ENCODE results near the gene ZDHHC14.

The ZDHHC14 gene

GRCh38 chr6:157527471-157527907 lies 146.5 kb downstream of the ZDHHC14 start:
- no peak for TF ChIP-seq CTCF (conservative IDR thresholded peaks at IDR 0.05; ENCODE audit: low read depth)
- DNase-seq (ENCODE audit: low spot score), result no peak
- CTCF ChIA-PET, result interaction anchor here (0.6 kb wide), 1 partner anchor 58 kb away, joined by 3 read pairs; no protein-coding TSS in a partner anchor
- H3K27ac ChIP-seq, result no peak overlapping the region
- POLR2A ChIA-PET (ENCODE audit: low non-redundant PET), result no interaction called here

- no peak for TF ChIP-seq CTCF (conservative IDR thresholded peaks at IDR 0.05; ENCODE audit: low read depth)
- no peak overlapping the region for H3K27ac ChIP-seq
- POLR2A ChIA-PET (ENCODE audit: low non-redundant PET), result no interaction called here
- CTCF ChIA-PET, result no interaction called here
- DNase-seq (ENCODE audit: low spot score), result peak; percentile 74
Measured at GRCh38 chr6:157528931-157529653, 148.1 kb downstream of the ZDHHC14 start.

GRCh38 chr6:157529654-157530039 lies 148.7 kb downstream of the ZDHHC14 start:
- POLR2A ChIA-PET (ENCODE audit: low non-redundant PET), result no interaction called here
- TF ChIP-seq CTCF (conservative IDR thresholded peaks at IDR 0.05; ENCODE audit: low read depth), result no peak
- CTCF ChIA-PET, result no interaction called here

GRCh38 chr6:157530126-157530525 lies 149.1 kb downstream of the ZDHHC14 start:
- no peak overlapping the region for H3K27ac ChIP-seq

More at GRCh38 chr6:157529654-157530039, 148.7 kb downstream of the ZDHHC14 start:
- H3K27ac ChIP-seq, result no peak overlapping the region
- DNase-seq (ENCODE audit: low spot score), result no peak

GRCh38 chr6:157530724-157531168 lies 149.8 kb downstream of the ZDHHC14 start:
- ChIA-PET CTCF (no interaction called here), POLR2A (ENCODE audit: low non-redundant PET) (no interaction called here)
- no peak for DNase-seq (ENCODE audit: low spot score)
- TF ChIP-seq CTCF (conservative IDR thresholded peaks at IDR 0.05; ENCODE audit: low read depth), result no peak
- H3K27ac ChIP-seq, result no peak overlapping the region

More at GRCh38 chr6:157530126-157530525, 149.1 kb downstream of the ZDHHC14 start:
- DNase-seq (ENCODE audit: low spot score), result no peak
- CTCF ChIA-PET, result no interaction called here
- POLR2A ChIA-PET (ENCODE audit: low non-redundant PET), result no interaction called here
- no peak for TF ChIP-seq CTCF (conservative IDR thresholded peaks at IDR 0.05; ENCODE audit: low read depth)

GRCh38 chr6:157531169-157531985 lies 150.4 kb downstream of the ZDHHC14 start:
- CTCF ChIA-PET, result no interaction called here

More at GRCh38 chr6:157531169-157531985, 150.4 kb downstream of the ZDHHC14 start:
- POLR2A ChIA-PET (ENCODE audit: low non-redundant PET), result no interaction called here
- TF ChIP-seq CTCF (conservative IDR thresholded peaks at IDR 0.05; ENCODE audit: low read depth), result no peak
- DNase-seq (ENCODE audit: low spot score), result no peak
- no peak overlapping the region for H3K27ac ChIP-seq

Data from RWPE1 (cell line).